IMR-90 (cell line): ENCODE results near the gene SERPINB3. TPM values are rescaled to one million over a fixed set of nuclear protein-coding genes. Genes with fewer than 3 reads are reported as not detected.
A peak's percentile ranks its signal among the peaks of the same experiment; 100 is the strongest.

ENCODE experiments used
- ATAC-seq: fragments of 200-7000 bp; cut with Tn5 transposase; 2 replicates; pipeline ENCODE4 v1.9.1; 2020; ENCODE audit warnings: low read depth, mild to moderate bottlenecking, moderate library complexity
- BruUV-seq: library from RNA; stranded (reverse); fragments of 400-500 nt; replicated peaks from 2 replicates; lab custom pipeline; 2021; lab: Mats Ljungman, UMichigan
- CTCF ChIA-PET: fragments of 300-600 bp; formaldehyde crosslinking; extraction: SDS; loops from one replicate; lab custom pipeline; 2021; ENCODE audit warnings: antibody characterized with exemption; lab: Yijun Ruan, JAX
- POLR2A ChIA-PET: fragments of 300-600 bp; sonication (Branson Sonifier 250); formaldehyde crosslinking; loops from one replicate; lab custom pipeline; 2022; ENCODE audit warnings: antibody characterized with exemption; ENCODE audit not compliant: unreplicated experiment; lab: Charles Lee
- DNase-seq: peaks from one replicate; pipeline ENCODE4 v3.0.0; 2013
- H2AFZ ChIP-seq: replicated peaks from 2 replicates; pipeline ENCODE3; 2013; ENCODE audit warnings: low read length, mild to moderate bottlenecking; ENCODE audit not compliant: poor library complexity
- H2AK5ac ChIP-seq: 2 replicates; pipeline ENCODE4 v1.6.1; 2013; ENCODE audit warnings: low read depth, low read length, inconsistent platforms
- H2AK9ac ChIP-seq: replicated peaks from 2 replicates; pipeline ENCODE3; 2013; ENCODE audit warnings: mild to moderate bottlenecking, low read depth, low read length, moderate library complexity; ENCODE audit not compliant: poor library complexity
- H2BK120ac ChIP-seq: 2 replicates; pipeline ENCODE4 v1.6.1; 2013; ENCODE audit warnings: low read depth, low read length, inconsistent platforms
- H2BK15ac ChIP-seq: 3 replicates; pipeline ENCODE4 v1.6.1; 2013; ENCODE audit warnings: low read depth, low read length, inconsistent platforms
- H2BK20ac ChIP-seq: 2 replicates; pipeline ENCODE4 v1.6.1; 2013; ENCODE audit warnings: low read depth, mild to moderate bottlenecking, inconsistent platforms, low read length, moderate library complexity
- H2BK5ac ChIP-seq: 2 replicates; pipeline ENCODE4 v1.6.1; 2013; ENCODE audit warnings: mild to moderate bottlenecking, low read depth, low read length, inconsistent platforms; ENCODE audit not compliant: poor library complexity, severe bottlenecking
- H3K14ac ChIP-seq: replicated peaks from 2 replicates; pipeline ENCODE4 v1.6.1; 2013; ENCODE audit warnings: low read depth, low read length, inconsistent platforms
- H3K18ac ChIP-seq: 2 replicates; pipeline ENCODE4 v1.6.1; 2013; ENCODE audit warnings: low read depth, low read length, control low read depth
- H3K23ac ChIP-seq: 2 replicates; pipeline ENCODE4 v1.6.1; 2013; ENCODE audit warnings: low read depth, low read length, inconsistent platforms
- H3K27ac ChIP-seq: 2 replicates; pipeline ENCODE4 v1.5.1; 2013; ENCODE audit warnings: mild to moderate bottlenecking, control low read depth, low read length; ENCODE audit not compliant: insufficient read depth
- H3K27me3 ChIP-seq: 2 replicates; pipeline ENCODE4 v1.6.1; 2013; ENCODE audit warnings: low read length; ENCODE audit not compliant: control insufficient read depth, insufficient read depth
- H3K36me3 ChIP-seq: 2 replicates; pipeline ENCODE4 v1.6.1; 2013; ENCODE audit warnings: low read length, mixed read lengths; ENCODE audit not compliant: control insufficient read depth, insufficient read depth
- H3K4ac ChIP-seq: 2 replicates; pipeline ENCODE4 v1.6.1; 2013; ENCODE audit warnings: low read depth, low read length, inconsistent platforms
- H3K4me1 ChIP-seq: 2 replicates; pipeline ENCODE4 v1.6.1; 2013; ENCODE audit warnings: low read length, mixed read lengths; ENCODE audit not compliant: control insufficient read depth, insufficient read depth
- H3K4me2 ChIP-seq: 2 replicates; pipeline ENCODE4 v1.6.1; 2013; ENCODE audit warnings: low read depth, mild to moderate bottlenecking, control low read depth, low read length, moderate library complexity
- H3K4me3 ChIP-seq: 2 replicates; pipeline ENCODE4 v1.5.1; 2013; ENCODE audit warnings: low read depth, mild to moderate bottlenecking, control low read depth, low read length, moderate library complexity; ENCODE audit not compliant: insufficient read depth
- H3K56ac ChIP-seq: 2 replicates; pipeline ENCODE4 v1.6.1; 2013; ENCODE audit warnings: low read length, inconsistent platforms; ENCODE audit not compliant: insufficient read depth; ENCODE audit errors: extremely low read depth
- H3K79me1 ChIP-seq, 2 experiments: 2 replicates each; pipeline ENCODE4 v1.6.1; 2013; ENCODE audit warnings: low read length in 2 of 2, inconsistent platforms in 1 of 2, low read depth in 1 of 2
- H3K9ac ChIP-seq: 2 replicates; pipeline ENCODE4 v1.6.1; 2013; ENCODE audit warnings: low read depth, low read length, control low read depth
- H3K9me1 ChIP-seq: 2 replicates; pipeline ENCODE4 v1.6.1; 2013; ENCODE audit warnings: low read length, inconsistent platforms; ENCODE audit not compliant: insufficient read depth
- H3K9me3 ChIP-seq: 2 replicates; pipeline ENCODE4 v1.6.1; 2013; ENCODE audit warnings: low read length; ENCODE audit not compliant: control insufficient read depth, insufficient read depth
- H4K20me1 ChIP-seq: 2 replicates; pipeline ENCODE4 v1.6.1; 2013; ENCODE audit warnings: low read length, inconsistent platforms; ENCODE audit not compliant: insufficient read depth
- H4K5ac ChIP-seq: 2 replicates; pipeline ENCODE4 v1.6.1; 2013; ENCODE audit warnings: mild to moderate bottlenecking, low read depth, low read length, control low read depth
- H4K8ac ChIP-seq, 2 experiments: 2 replicates each; pipeline ENCODE4 v1.6.1; 2013; ENCODE audit warnings: low read depth in 2 of 2, low read length in 2 of 2, control low read depth in 1 of 2, inconsistent platforms in 1 of 2
- H4K91ac ChIP-seq: 2 replicates; pipeline ENCODE4 v1.6.1; 2013; ENCODE audit warnings: low read depth, low read length, inconsistent platforms; ENCODE audit not compliant: insufficient read depth
- BHLHE40 ChIP-seq: fragments of 150-350 bp; IDR thresholded peaks from 2 replicates; pipeline ENCODE4 v1.6.1; 2016; ENCODE audit warnings: mild to moderate bottlenecking, low read depth, low read length
- WGBS, 2 experiments: methylation state at CpG; one replicate each; pipeline versions ENCODE4 v1.1.5 to v1.1.7; 2013; ENCODE audit warnings: missing lambda C conversion rate in 2 of 2; ENCODE audit not compliant: insufficient read length in 1 of 2; ENCODE audit errors: extremely low coverage in 2 of 2; 5-methylcytosine and 5-hydroxymethylcytosine counted together
- dilution Hi-C: fragments of 300-500 bp; cut with HindIII; formaldehyde crosslinking; loops from one replicate; pipeline ENCODE4 v1.14.3; 2018; ENCODE audit warnings: low sequenced_read_pairs; ENCODE audit not compliant: unreplicated experiment
- in situ Hi-C: fragments of 300-500 bp; cut with MboI; formaldehyde crosslinking; loops from 3 replicates; pipeline ENCODE4 v1.14.3; 2019; ENCODE audit warnings: low sequenced_read_pairs, inconsistent platforms, mixed read lengths
- intact Hi-C: fragments of 100-400 bp; cut with micrococcal nuclease; formaldehyde crosslinking; loops from 2 replicates; pipeline ENCODE4 v1.10.0; 2022
- polyA plus RNA-seq, 3 experiments: library from polyadenylated mRNA; depleted of rRNA; stranded (reverse); fragments of >200 nt; gene quantifications; 2 replicates each; pipeline ENCODE4 v1.2.3, GENCODE V29; 2012; ENCODE audit warnings: low replicate concordance in 1 of 3
- total RNA-seq: library from RNA; depleted of rRNA; stranded (reverse); fragments of >200 nt; gene quantifications from 2 replicates; pipeline ENCODE4 v1.2.3, GENCODE V29; 2012

The SERPINB3 gene
- total and polyA plus RNA-seq, 2 of the 4 experiments (the other 2 are of a cell fraction) = not detected

GRCh38 chr18:63697097-63697660 is 35.5 kb upstream of the SERPINB3 start:
- no peak for TF ChIP-seq BHLHE40
- H3K27ac ChIP-seq = no peak overlapping the region
- no peak for ATAC-seq

More at GRCh38 chr18:63697097-63697660, 35.5 kb upstream of the SERPINB3 start:
- Histone ChIP-seq H4K5ac (no peak overlapping the region), H2BK15ac (no peak overlapping the region), H3K9me1 (no peaks in the 10 kb centered on the region), H2BK20ac (no peak overlapping the region), H3K4me1 (no peaks in the 10 kb centered on the region; the same call in 1 of the 2 replicates), H2AK5ac (no peak overlapping the region), H4K20me1 (no peaks in the 10 kb centered on the region), H3K9me3 (no peaks in the 10 kb centered on the region), H3K4me3 (no peak overlapping the region), H2AFZ (no peak overlapping the region), H3K18ac (no peak overlapping the region), H3K14ac (no peak overlapping the region), H3K56ac (no peak overlapping the region), H3K4ac (no peak overlapping the region), H3K36me3 (no peaks in the 10 kb centered on the region), H3K79me1 (no peaks in the 10 kb centered on the region), H3K23ac (no peak overlapping the region), H3K27me3 (no peaks in the 10 kb centered on the region), H3K4me2 (no peak overlapping the region), H3K9ac (no peak overlapping the region), H4K91ac (no peak overlapping the region), H4K8ac (no peak overlapping the region), H2BK120ac (no peak overlapping the region), H2BK5ac (no peak overlapping the region), H2AK9ac (no peak overlapping the region)
- dilution Hi-C loops (no loop called here), in situ Hi-C loops (no loop called here), intact Hi-C loops (no loop called here)
- ChIA-PET CTCF (no interaction called here), POLR2A (no interaction called here)
- WGBS, 2 experiments = no CpG with 5 or more reads among the region's 3 CpGs
- peak; percentile 3 for DNase-seq
- no TSS peak for BruUV-seq
